Dendritic cell treated with granulocyte-macrophage colony-stimulating factor and Interleukin-4, amounts not matched to agents 40 ng/mL and 50 ng/mL, for 4 days (primary cell): ENCODE measurements around the gene PGGT1B.

Experiments
- H3K27ac Mint-ChIP-seq: one replicate; pipeline ENCODE4 v1.8.0; 2022; ENCODE audit warnings: mild to moderate bottlenecking, mixed read lengths
- H3K27me3 Mint-ChIP-seq: one replicate; pipeline ENCODE4 v1.8.0; 2022; ENCODE audit warnings: mild to moderate bottlenecking, mixed read lengths
- H3K36me3 Mint-ChIP-seq: one replicate; pipeline ENCODE4 v1.8.0; 2022; ENCODE audit warnings: low read depth, mixed read lengths
- H3K4me1 Mint-ChIP-seq: one replicate; pipeline ENCODE4 v1.8.0; 2022; ENCODE audit warnings: low read depth, mixed read lengths
- H3K4me3 Mint-ChIP-seq: one replicate; pipeline ENCODE4 v1.8.0; 2022; ENCODE audit warnings: mild to moderate bottlenecking, moderate library complexity, mixed read lengths
- H3K9me3 Mint-ChIP-seq: one replicate; pipeline ENCODE4 v1.8.0; 2022; ENCODE audit warnings: mixed read lengths
- intact Hi-C: fragments of 100-400 bp; cut with micrococcal nuclease; formaldehyde crosslinking; loops from one replicate; pipeline ENCODE4 v1.15.0; 2022

PGGT1B gene

DNA sequence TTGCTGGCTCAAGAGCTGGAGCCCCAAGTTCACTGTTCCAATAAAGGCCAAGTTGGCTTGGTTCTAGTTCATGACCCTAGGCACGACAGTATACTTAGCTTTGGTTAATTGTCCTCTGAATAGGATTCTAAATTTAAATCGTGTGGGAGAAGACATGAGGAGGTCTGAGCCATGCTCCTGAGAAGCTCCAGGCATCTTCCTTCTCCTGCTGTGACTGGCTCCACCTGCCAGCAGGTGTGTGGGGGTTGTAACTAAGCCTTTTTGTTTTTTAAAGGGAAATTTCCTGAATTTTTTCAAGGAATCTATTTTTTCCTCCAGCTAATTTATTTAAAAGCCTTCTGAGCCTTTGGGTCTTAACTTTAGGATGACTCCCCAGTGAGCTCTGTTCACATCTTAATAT is 72.8 kb downstream of the PGGT1B start:
- no peaks in the 10 kb centered on the region for H3K9me3 Mint-ChIP-seq
- peaks cover 45% of the 10 kb centered on the region for H3K27me3 Mint-ChIP-seq
- no peak overlapping the region for H3K4me3 Mint-ChIP-seq
- no peak overlapping the region for H3K27ac Mint-ChIP-seq
- intact Hi-C loops = no loop called here
- H3K4me1 Mint-ChIP-seq = no peaks in the 10 kb centered on the region
- no peaks in the 10 kb centered on the region for H3K36me3 Mint-ChIP-seq

DNA sequence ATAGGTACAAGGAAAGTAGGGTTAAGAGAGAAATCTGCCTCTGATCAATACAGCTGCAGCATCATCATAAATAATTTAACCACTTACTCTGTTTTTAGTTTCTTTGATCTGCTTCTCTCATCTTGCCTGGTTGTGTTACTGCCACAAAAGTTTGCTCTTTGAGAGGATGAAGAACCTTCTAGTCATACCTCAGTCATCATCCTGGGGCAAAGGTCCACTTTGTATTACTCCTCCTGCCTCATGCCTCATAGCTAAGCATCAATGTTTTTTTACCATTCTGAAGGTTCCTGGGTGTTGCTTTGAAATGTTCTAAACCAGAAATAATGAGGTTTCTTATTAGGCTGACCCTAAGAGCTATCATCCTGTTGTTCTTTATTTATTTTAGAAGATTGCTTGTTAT is 75.9 kb downstream of the PGGT1B start:
- no peak overlapping the region for H3K4me3 Mint-ChIP-seq
- intact Hi-C loops = no loop called here
- peaks cover 57% of the 10 kb centered on the region for H3K27me3 Mint-ChIP-seq
- H3K9me3 Mint-ChIP-seq = no peaks in the 10 kb centered on the region
- no peak overlapping the region for H3K27ac Mint-ChIP-seq
- H3K4me1 Mint-ChIP-seq = no peaks in the 10 kb centered on the region
- H3K36me3 Mint-ChIP-seq = no peaks in the 10 kb centered on the region

DNA sequence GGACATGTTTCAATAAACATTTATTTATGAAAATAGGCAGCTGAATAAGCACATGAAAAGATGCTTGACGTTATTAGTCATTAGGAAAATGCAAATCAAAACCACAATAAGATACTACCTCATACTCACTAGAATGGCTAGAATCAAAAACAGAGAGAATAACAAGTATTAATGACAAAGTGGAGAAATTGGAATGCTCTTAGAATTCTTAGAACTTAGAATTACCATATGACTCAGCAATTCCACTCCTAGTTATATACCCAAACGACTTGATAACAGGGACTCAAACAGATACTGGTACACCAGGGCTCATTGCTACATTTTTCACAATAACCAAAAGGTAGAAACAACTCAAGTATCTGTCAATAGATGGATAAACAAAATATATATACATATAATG is 77.9 kb downstream of the PGGT1B start:
- H3K4me3 Mint-ChIP-seq = no peak overlapping the region
- H3K9me3 Mint-ChIP-seq = no peaks in the 10 kb centered on the region
- intact Hi-C loops = no loop called here

DNA sequence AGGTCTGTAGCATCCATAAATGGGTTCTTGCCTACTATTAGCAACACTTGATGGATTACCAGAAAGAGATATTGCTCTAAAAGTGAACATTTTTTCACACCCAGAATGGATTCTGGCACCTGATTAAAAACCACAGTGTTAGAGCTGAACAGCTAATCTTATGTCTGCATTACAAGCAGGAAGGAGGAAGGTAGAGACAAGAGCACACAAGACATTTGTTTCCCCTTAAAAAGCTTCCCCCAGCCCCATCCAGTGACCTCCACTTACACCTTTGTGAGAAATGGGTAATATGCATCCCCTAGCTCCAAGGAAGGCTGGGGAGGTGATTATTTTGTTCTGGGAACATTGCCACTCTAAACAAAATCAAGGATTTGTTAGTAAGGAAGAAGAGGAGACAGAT is 80.9 kb downstream of the PGGT1B start:
- H3K9me3 Mint-ChIP-seq = no peaks in the 10 kb centered on the region
- H3K4me1 Mint-ChIP-seq = peaks cover 20% of the 10 kb centered on the region
- peaks cover 80% of the 10 kb centered on the region for H3K27me3 Mint-ChIP-seq
- no peak overlapping the region for H3K27ac Mint-ChIP-seq
- no peak overlapping the region for H3K4me3 Mint-ChIP-seq
- intact Hi-C loops = no loop called here
- H3K36me3 Mint-ChIP-seq = no peaks in the 10 kb centered on the region

More for the DNA sequence above, 77.9 kb downstream of the PGGT1B start:
- peaks cover 63% of the 10 kb centered on the region for H3K27me3 Mint-ChIP-seq
- no peak overlapping the region for H3K27ac Mint-ChIP-seq
- H3K4me1 Mint-ChIP-seq = peaks cover 9% of the 10 kb centered on the region
- H3K36me3 Mint-ChIP-seq = no peaks in the 10 kb centered on the region

DNA sequence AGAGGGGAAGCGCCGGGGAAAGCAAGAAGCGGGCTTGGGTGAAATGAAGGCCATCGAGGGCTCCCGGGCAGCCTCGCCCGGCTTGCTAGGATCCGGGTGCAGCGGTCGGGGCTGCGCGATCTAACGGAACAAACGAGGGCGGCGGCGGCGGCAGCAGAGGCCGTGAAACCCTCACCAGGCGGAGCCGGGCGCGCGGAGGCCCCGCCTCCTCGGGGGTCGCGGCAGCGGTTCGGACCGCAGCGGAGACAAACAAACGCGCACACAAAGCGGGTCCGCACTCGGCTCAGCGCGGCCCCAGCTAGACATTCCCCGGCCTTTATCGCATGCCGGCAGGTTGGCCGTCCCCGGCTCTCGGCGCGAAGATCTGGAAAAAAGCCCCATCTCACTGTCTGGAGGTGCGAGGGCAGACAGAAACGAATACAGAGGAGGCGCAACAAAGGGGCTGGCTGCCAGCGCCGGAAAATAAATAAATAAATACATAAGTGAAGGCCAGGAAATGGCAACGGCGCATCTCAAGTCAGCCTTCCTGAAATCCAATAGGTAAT is 82.4 kb downstream of the PGGT1B start:
- no peaks in the 10 kb centered on the region for H3K9me3 Mint-ChIP-seq
- peak overlapping the region; percentile 36 for H3K27ac Mint-ChIP-seq
- H3K4me3 Mint-ChIP-seq = peak overlapping the region; percentile 89
- H3K4me1 Mint-ChIP-seq = peaks cover 20% of the 10 kb centered on the region
- intact Hi-C loops = no loop called here
- H3K27me3 Mint-ChIP-seq = peaks cover 72% of the 10 kb centered on the region
- no peaks in the 10 kb centered on the region for H3K36me3 Mint-ChIP-seq

DNA sequence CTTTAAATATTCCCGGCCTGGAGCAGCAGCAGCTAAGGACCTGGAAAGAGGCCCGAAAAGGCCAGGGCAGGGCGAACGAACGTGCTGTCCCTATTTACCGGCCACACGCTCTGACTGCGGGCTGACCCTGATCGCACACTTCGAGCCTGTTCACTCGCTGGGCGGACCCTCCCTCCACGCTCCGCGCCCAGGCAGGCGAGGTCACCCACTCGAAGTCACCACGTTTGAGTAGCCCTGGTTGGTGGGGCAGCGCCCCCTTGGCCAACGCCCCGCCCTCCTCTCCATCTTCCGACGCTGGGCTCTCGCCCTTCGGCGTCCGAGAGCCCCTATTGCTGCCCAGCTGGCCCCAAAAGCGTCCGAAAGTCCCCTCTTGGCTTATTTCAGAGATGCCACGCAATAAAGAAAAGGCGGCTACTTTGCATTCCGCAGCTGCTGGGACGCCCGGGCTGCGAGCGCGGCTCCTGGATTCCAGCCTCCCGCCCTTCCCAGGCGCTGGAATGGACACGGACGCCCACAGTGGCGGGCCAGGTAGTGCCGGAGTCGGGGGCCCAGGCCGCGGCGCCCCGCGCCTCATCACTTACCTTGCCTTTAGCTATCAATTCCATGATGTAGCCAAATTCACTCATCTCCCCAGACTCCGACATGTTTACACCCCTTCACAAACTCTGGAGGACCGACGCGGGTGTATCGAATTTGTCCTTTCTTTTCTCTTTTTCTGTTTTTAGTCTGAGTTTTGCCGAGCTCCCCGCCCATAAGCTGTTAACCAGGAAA is 83.1 kb downstream of the PGGT1B start:
- no peaks in the 10 kb centered on the region for H3K9me3 Mint-ChIP-seq
- intact Hi-C loops = no loop called here
- H3K27me3 Mint-ChIP-seq = peaks cover 71% of the 10 kb centered on the region
- H3K4me1 Mint-ChIP-seq = peaks cover 20% of the 10 kb centered on the region
- no peaks in the 10 kb centered on the region for H3K36me3 Mint-ChIP-seq
- peak overlapping the region; percentile 89 for H3K4me3 Mint-ChIP-seq
- peak overlapping the region; percentile 36 for H3K27ac Mint-ChIP-seq

DNA sequence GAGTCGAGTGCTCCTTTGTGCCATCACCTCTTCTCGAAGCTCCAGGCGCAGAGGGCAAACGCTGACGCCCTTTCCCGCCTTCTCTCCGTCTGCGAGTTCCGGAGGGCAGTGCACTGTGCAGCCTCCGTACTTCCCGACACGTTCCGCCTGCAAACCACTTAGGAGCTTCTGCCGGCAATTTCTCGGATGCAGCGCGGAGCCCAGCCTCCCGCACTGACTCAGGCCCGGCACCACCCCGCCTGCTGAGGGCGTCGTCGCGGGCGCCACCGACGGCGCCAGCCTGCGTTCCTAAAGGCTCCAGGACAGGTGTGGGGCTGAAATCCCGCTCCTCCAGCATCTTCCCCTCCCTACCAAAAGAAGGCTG is 83.7 kb downstream of the PGGT1B start:
- Mint-ChIP-seq H3K36me3 (no peaks in the 10 kb centered on the region), H3K27me3 (peaks cover 71% of the 10 kb centered on the region)

DNA sequence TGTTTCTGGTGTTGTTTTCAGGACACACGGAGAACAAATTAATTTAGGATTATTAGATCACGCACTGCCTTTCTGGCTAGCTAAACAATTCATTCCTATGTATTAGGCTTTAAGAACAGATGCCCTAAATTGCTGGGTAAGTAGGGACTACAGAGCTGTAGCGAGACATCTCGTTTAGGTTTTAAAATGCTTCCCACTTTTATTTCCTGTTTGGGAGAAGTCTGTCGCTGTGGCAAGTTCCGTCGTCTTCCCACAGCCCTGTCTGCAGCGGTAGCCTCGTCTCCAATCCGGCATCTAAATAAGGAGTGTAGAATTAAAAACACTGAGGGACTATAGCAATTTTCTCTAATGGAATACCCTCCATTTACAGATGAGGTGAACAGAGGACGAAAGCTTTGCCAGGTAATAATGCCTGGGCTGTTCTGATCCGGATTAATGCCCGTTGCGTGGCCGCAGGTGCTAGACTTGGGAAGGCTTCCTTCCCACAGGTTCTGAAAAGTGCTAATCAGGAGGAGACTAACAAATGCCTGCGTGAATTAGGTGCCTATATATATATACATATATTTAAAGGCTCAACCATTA is 91.7 kb downstream of the PGGT1B start:
- peak overlapping the region; percentile 96 for H3K27ac Mint-ChIP-seq
- intact Hi-C loops = loop anchor here (1.0 kb wide), 1 partner anchor 7 kb away; no protein-coding TSS in a partner anchor
- peak overlapping the region; percentile 95 for H3K4me3 Mint-ChIP-seq
- H3K27me3 Mint-ChIP-seq = peaks cover 42% of the 10 kb centered on the region
- peaks cover 41% of the 10 kb centered on the region for H3K36me3 Mint-ChIP-seq
- H3K4me1 Mint-ChIP-seq = peaks cover 45% of the 10 kb centered on the region
- H3K9me3 Mint-ChIP-seq = peaks cover 18% of the 10 kb centered on the region

More for the DNA sequence above, 83.7 kb downstream of the PGGT1B start:
- H3K4me3 Mint-ChIP-seq = peak overlapping the region; percentile 89
- H3K9me3 Mint-ChIP-seq = no peaks in the 10 kb centered on the region
- intact Hi-C loops = no loop called here
- H3K27ac Mint-ChIP-seq = peak overlapping the region; percentile 36
- peaks cover 20% of the 10 kb centered on the region for H3K4me1 Mint-ChIP-seq

DNA sequence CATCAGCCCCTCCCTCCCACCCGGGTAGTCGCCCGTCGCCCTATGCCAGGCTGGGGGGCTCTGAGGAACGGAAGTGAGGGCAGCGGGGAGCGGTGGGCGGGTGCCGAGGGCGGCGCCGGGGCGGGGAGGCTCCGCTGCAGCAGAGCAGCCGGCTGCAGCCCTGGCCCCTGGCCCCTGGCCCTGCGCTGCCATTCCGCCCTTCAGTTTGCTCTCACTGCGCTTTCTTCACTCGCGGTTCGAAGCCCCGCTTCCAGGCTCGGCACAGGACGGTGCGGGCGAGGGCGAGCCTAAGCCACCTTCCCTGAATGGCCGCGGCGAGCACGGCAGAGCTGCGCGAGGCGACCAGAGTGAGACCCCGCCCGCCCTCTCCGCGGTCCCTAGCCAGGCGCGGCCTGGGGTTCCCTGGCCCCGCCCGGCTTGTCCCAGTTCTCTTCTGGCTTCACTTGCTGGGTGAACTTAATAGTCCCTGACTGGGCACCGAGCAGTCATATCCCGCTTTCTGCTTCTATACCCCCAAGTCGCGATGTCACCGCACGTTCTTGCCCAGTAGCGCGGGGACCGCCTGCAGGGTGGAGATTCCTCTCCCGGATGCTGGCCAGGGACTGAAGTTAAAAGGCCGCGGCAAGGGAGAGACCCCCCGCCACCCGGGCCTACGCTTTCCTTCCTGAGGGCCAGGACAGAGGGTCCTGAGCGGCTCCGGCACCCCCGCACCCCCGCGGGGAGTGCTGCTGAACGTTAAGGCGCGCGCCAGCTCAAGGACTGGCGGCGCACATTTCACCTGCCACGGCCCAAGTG is 92.3 kb downstream of the PGGT1B start:
- H3K36me3 Mint-ChIP-seq = peaks cover 48% of the 10 kb centered on the region
- H3K27me3 Mint-ChIP-seq = peaks cover 45% of the 10 kb centered on the region
- H3K9me3 Mint-ChIP-seq = peaks cover 24% of the 10 kb centered on the region
- H3K27ac Mint-ChIP-seq = peak overlapping the region; percentile 96
- peak overlapping the region; percentile 95 for H3K4me3 Mint-ChIP-seq
- peaks cover 49% of the 10 kb centered on the region for H3K4me1 Mint-ChIP-seq
- intact Hi-C loops = loop anchor here (1.0 kb wide), 1 partner anchor 8 kb away; no protein-coding TSS in a partner anchor

DNA sequence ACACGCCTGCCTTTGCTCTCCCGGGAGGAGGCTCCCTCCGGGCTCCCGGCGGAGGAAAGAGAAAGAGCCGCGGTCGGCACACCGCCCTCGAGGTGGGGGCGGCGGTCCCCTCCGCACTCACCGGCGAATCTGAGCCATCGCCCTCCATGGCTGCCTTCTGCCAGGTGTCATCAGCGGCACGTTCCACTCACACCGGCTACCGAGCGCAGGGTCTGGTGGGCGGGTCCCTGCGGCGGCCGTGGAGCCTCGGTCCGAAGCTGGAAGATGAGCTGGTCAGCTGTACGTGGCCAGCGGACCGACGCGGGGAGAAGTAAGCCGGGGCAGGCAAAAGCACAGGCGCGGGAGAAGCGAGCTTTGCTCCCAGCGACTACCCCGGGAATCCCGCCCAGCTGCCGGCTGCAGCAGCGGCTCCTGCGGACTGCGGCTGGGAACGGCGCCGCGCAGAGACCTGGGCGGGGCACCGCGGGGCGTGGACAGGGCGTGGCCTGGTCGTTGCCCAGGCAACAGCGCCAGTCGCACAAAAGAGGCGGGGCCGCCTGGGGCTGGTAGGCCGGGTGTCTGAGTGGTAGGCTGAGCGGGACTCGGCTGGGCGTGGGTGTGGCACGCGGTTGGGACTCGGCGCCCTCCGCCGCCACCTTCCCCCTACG is 93.1 kb downstream of the PGGT1B start, which contains the start of gene TRIM36:
Gene TRIM36 (minus strand): TSS at position 422 of the 647 bp plus-strand sequence. CDS start 274 bp downstream, at position 148.
- H3K27ac Mint-ChIP-seq = peak within 1 kb of the TSS; percentile 96
- peak within 1 kb of the TSS; percentile 95 for H3K4me3 Mint-ChIP-seq
- peaks cover 27% of the 10 kb centered on the region for H3K9me3 Mint-ChIP-seq
- peaks cover 46% of the 10 kb centered on the region for H3K27me3 Mint-ChIP-seq
- H3K36me3 Mint-ChIP-seq = peaks cover 53% of the 10 kb centered on the region
- H3K4me1 Mint-ChIP-seq = peaks cover 51% of the 10 kb centered on the region
- intact Hi-C loops = loop anchor here (1.0 to 5.0 kb wide), 3 partner anchors 9 to 72 kb away; no protein-coding TSS in a partner anchor

DNA sequence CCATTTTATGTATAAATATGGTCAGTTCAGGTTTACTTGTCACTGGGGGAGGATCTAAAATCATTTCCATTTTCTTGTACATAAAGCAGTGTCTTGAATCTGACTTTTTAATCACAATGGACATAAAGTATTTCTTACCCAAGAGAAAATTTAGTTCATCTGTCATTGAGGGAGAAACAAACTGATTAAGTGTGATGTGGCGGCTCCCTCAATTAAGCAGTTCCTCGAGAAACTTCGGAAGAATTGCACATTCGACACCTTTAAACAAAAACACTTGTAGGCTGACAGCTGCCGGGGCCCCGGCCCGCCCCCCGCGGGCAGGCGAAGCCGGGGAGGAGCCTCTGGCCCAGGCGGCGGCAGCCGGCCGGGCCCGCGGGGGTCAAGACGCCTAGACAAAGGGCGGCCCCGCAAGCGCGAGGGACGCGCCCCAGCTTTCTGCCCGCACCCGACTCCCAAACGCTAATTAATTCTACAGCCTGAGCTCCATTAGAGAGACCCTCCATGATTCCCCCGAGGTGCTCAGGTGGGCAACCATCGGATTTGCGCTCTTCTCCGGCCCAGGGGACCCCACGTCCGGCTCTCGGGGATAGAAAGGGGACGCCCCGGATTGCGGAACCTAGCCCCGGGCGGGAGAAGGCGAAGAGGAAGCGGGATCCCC is 93.7 kb downstream of the PGGT1B start:
- H3K27me3 Mint-ChIP-seq = peaks cover 41% of the 10 kb centered on the region
- peaks cover 55% of the 10 kb centered on the region for H3K4me1 Mint-ChIP-seq
- H3K27ac Mint-ChIP-seq = peak overlapping the region; percentile 96
- peak overlapping the region; percentile 95 for H3K4me3 Mint-ChIP-seq
- peaks cover 27% of the 10 kb centered on the region for H3K9me3 Mint-ChIP-seq
- H3K36me3 Mint-ChIP-seq = peaks cover 53% of the 10 kb centered on the region
- intact Hi-C loops = loop anchor here (1.0 to 5.0 kb wide), 2 partner anchors 40 to 72 kb away; no protein-coding TSS in a partner anchor

DNA sequence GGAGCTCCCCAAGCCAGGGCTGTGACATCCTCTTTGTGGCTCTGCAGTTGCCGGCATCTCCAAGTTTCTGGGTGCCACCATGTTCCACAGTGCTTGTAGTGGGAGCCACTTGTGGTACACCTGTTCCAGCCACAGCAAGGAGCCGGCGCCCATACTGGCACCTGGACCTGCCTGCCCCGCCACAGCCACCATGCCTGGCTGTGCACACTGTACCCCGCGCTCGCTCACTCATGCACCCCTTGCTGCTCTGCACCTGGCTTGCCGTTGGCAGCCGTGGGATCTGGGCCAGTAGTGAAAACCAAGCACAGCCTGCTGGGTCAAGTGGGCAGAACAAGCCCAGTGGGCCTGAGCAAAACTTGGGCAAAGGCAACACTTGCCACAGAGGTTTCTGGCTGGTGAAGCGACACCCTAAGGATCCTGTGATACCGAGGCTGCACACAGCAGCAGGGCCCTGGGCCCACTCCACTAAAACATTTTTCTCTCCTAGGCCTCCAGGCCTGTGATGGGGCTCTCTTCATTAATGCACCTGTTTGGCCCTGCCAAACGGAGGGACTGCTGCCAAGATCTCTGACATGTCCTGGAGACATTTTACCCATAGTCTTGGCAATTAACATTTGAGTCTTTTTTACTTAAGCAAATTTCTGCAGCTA is 95.8 kb downstream of the PGGT1B start:
- Mint-ChIP-seq H3K9me3 (peaks cover 27% of the 10 kb centered on the region), H3K27ac (no peak overlapping the region), H3K36me3 (peaks cover 68% of the 10 kb centered on the region), H3K4me1 (peaks cover 46% of the 10 kb centered on the region), H3K4me3 (no peak overlapping the region), H3K27me3 (peaks cover 35% of the 10 kb centered on the region)
- intact Hi-C loops = loop anchor here (5.0 kb wide), 1 partner anchor 70 kb away; no protein-coding TSS in a partner anchor
